Right ventricle myocardium inferior (tissue), 1 donor: Measurements from ENCODE around the gene PPP2R1A. TPM values are rescaled to one million over a fixed set of nuclear protein-coding genes. Genes with fewer than 3 reads are reported as not detected.
"Not testable (repeated sequence)": the region's sequence is repeated elsewhere in the genome, so short reads cannot be mapped to it uniquely, and the experiment has no call there.

Source experiments
- ATAC-seq: fragments of 200-7000 bp; cut with Tn5 transposase; one replicate; pipeline ENCODE4 v1.9.1; 2020; ENCODE audit warnings: mild to moderate bottlenecking, moderate library complexity
- DNase-seq: peaks from one replicate; pipeline ENCODE4 v3.0.0; 2021; ENCODE audit errors: missing footprints
- intact Hi-C: fragments of 100-400 bp; cut with DNase I; formaldehyde crosslinking; loops from one replicate; pipeline ENCODE4 v1.11.0; 2022
- total RNA-seq: library from RNA; stranded (reverse); fragmentation: NEBNext Ultra II Directional; extraction: Animal tissue kit (Norgen Biotek cat#: 25700); gene quantifications from one replicate; pipeline ENCODE4 v1.2.1, GENCODE V29; 2021
- donor health status: DM: no; HTN: yes; CAD: no; lungs with severe emphysema.

PPP2R1A gene
- total RNA-seq, 1 donor from 2014 or later = 338 TPM

DNA sequence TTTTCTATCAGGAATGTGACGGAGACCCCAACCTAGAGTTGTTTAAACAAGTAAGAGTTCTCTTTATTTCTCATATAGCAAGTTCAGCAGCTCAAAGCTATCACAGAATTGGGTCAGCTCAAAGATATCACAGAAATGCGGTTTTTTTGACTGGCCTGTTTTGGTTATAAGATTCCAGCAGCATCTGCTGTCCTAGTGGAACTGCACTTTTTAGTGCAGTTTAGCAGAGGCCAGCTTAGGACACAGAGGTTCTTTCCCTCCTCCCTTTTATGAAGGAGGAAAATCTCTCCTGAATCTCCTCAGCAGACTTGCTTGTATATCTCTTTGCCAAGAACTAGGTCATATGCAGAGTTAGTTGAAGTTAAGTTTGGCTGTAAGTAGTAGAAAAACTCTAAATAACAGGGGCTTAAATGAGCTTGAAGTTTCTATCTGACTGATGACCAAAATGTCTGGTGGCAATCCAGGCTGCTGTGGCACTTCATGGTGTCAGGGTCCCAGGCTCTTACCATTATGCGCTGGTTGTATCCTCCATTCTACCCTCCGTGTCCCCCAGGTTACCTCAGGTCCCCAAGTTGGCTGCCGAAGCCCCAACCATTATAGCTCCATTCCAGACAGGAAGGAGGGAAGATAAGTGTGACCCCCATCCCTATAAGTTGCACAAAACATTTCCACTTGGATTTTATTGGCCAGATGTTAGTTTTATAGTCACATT is 6.6 kb downstream of the PPP2R1A start:
- intact Hi-C loops = no loop called here
- ATAC-seq (no peak), DNase-seq (no peak)

DNA sequence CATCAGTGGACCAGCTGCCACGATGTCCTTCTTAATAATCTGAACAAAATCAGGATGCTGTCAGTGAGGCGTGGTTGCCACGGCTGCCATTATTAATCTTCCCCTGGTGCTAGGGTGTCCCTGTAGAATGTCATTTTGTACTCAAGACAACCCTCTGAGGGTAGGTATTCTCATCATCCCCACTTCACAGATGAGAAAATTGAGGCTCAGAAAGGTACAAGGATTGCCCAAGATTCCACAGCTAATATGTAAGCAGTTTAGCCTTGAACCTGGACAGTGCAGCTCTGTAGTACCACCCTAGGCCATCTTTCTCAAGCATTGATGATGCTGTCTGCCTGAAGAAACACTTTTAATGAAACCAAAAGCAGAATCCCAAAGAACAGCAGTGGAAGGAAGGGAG is 8.1 kb downstream of the PPP2R1A start:
- intact Hi-C loops = no loop called here
- ATAC-seq = no peak

DNA sequence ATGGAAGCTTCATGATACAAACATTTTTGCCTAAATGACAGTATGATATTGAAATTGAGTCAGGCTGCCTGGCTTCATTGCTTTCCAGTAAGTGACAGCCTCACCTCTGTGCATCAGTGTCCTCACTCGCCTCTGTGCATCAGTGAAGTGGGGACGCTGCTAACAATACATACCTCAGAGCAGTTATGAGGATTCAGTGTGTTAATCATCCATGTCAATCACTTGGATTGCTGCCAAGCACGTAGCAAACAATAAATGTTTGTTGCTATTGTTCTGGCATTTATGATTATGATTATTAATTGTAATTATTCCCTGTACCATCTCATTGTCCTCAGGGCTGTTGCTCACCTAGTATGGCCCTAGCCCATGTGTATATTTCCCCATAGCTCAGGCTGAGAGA is 8.8 kb downstream of the PPP2R1A start:
- no peak for DNase-seq
- no peak for ATAC-seq
- intact Hi-C loops = no loop called here

More for the DNA sequence above, 8.1 kb downstream of the PPP2R1A start:
- no peak for DNase-seq

DNA sequence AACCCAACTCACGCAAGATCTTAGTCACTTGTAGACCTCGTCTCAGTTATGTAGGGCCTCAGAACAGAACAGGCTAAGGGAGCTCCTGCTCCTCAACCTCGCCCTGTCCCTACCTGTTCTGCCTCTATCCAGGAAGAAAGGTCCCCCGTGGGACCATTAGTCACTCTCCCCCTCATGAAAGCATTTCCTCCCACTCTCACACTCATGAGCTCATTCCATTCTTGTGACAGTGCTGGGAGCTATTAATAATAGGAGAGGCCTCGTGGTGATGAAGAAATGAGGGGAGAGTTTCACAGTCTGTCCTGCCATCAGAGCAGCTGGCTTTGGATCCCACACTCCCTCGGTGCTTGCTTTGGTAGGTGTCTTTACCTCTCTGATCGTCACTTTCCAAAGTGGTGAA is 10.2 kb downstream of the PPP2R1A start:
- ATAC-seq = peak; percentile 86
- intact Hi-C loops = no loop called here
- no peak for DNase-seq

DNA sequence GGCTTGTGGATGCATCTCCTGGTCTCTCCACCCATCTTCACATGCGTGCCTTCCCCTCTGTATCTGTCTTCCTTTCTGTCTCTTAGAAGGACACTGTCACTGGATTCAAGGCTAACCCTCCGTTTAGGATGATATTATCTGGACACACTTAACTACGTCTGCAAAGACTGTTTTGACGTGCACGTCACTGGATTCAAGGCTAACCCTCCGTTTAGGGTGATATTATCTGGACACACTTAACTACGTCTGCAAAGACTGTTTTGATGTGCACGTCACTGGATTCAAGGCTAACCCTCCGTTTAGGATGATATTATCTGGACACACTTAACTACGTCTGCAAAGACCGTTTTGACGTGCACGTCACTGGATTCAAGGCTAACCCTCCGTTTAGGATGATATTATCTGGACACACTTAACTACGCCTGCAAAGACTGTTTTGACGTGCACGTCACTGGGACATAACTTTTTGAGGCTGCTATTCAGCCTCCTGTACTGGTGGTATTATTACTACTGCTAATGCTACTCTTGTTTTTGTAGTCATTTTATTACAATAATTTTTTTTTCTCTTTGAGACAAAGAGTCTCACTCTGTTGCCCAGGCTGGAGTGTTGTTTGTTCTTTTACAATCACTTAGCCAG is 11.0 kb downstream of the PPP2R1A start:
- DNase-seq, intact Hi-C loops, ATAC-seq: not testable (repeated sequence)

DNA sequence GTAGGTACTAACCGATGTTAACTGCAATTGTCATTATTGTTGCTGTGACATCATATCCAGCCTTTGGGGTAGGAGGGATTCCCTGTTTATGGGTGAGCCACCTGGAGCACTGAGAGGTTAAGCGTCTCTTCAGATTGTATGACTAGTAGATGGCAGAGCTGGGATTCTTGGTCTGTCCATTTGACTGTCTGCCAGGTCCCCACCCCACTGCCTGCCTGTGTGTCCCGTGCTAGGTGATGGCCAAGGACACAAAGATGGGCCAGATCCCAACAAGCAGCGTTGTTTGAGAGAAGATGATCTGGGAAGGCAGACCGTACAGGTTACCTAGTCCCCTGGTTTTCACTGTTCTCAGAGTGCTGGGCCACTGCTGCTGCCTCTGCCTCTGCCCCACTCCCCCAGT is 16.6 kb downstream of the PPP2R1A start:
- intact Hi-C loops = no loop called here
- no peak for DNase-seq
- ATAC-seq = peak; percentile 47

DNA sequence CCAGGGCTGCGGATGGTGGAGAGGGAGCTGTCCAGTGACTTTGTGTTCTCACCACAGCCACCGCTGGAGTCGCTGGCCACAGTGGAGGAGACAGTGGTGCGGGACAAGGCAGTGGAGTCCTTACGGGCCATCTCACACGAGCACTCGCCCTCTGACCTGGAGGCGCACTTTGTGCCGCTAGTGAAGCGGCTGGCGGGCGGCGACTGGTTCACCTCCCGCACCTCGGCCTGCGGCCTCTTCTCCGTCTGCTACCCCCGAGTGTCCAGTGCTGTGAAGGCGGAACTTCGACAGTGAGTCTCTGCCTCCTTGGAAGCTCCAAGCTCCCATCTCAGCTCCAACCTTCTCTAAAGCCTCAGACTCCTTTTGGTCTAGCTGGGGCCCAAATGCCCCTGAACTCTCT is 21.4 kb downstream of the PPP2R1A start:
- DNase-seq = no peak
- intact Hi-C loops = no loop called here
- no peak for ATAC-seq

DNA sequence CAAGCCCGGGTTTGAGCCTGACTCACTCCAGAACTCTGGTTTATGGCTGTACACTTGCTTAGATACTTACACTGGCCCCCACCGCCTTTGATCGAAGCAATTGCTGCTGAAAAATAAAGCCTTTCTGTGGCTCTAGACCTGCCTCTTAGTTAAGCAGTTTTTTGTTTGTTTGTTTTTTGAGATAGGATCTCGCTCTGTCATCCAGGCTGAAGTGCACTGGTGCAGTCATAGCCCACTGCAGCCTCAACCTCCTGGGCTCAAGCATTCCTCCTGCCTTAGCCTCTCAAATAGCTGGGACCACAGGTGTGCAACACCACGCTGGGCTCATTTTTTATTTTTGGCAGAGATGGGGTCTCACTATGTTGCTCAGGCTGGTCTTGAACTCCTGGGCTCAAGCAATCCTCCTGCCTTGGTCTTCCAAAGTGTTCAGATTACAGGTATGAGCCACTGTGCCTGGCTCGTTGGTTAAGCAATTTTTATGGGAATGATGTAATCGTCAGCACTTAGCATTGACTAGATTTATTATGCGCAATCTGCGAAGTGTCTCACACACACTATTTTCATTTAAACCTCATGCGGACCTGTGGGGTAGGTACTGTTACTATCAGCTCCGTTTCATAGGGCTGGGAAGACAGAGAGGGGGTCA is 22.2 kb downstream of the PPP2R1A start:
- intact Hi-C loops = no loop called here
- no peak for DNase-seq
- no peak for ATAC-seq

DNA sequence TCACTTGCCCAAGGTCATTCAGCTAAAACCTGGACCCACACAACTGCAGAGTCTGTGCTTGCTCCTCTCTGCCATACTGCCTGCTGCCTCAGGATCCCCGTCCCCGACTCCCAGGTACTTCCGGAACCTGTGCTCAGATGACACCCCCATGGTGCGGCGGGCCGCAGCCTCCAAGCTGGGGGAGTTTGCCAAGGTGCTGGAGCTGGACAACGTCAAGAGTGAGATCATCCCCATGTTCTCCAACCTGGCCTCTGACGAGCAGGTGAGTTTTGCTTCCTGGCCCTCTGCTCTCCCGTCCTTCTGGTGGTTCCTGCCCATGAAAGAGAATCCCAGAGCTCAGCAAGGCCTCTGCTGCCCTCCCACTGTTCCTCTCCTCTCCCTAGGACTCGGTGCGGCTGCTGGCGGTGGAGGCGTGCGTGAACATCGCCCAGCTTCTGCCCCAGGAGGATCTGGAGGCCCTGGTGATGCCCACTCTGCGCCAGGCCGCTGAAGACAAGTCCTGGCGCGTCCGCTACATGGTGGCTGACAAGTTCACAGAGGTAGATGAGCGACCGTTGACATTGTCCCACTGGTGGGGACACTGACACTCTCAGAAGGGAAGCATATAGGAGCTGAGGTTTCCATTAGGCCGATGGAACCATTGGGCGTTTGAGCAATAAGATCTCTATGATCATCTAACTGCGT is 22.9 kb downstream of the PPP2R1A start:
- no peak for ATAC-seq
- peak; percentile 53 for DNase-seq
- intact Hi-C loops = no loop called here

DNA sequence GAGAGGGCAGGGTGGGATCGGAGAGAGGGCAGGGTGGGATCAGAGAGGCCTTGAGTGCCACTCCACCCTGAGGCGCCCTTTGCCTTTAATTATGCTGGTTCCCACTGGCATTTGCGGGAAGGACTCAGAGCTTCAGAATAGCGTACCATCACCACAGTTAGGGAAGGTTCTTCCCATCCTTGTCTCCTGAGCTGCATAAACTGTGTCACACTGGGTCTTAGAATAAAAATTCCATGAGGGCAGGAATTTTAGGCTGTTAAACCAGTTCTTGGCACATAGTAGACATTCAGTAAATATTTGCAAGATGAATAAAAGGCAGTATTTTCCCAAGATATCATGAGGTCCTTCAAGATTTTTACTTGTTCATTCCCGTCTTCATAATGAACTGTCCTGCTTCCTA is 24.4 kb downstream of the PPP2R1A start:
- no peak for ATAC-seq
- intact Hi-C loops = no loop called here
- no peak for DNase-seq

DNA sequence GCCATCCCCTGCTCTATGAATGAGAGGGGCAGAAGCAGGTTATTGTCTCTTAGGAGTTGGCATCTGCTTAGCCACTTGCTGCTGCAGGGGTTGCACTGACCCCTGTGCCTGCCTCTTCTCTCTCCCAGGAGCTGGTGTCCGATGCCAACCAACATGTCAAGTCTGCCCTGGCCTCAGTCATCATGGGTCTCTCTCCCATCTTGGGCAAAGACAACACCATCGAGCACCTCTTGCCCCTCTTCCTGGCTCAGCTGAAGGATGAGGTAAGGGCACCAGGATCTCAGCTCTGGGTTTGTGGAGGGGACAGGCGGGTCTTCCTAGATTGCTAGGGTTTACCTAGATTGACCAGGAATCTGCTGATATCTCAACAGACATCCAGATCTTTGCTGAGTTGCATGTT is 26.5 kb downstream of the PPP2R1A start:
- intact Hi-C loops = no loop called here
- DNase-seq (no peak), ATAC-seq (no peak)

DNA sequence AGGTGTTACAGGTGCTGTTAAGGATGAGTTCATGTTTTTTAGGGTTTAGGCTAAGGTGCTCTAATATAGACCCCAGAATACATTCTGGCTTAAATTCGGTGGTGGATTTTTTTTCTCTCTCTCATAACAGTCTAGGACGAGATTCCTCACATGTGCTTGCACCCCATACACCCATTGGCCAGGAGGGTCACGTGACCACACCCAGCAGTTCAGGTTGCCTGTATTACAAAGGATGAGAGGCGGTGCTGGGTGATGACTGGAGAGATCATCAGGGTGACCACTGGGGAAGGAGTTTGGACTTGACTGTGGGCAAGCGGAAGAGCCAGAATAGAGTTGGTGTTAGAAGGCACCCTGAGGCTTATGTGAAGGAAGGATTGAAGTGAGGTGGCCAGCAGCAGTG is 27.7 kb downstream of the PPP2R1A start:
- intact Hi-C loops = no loop called here
- DNase-seq (no peak), ATAC-seq (no peak)

DNA sequence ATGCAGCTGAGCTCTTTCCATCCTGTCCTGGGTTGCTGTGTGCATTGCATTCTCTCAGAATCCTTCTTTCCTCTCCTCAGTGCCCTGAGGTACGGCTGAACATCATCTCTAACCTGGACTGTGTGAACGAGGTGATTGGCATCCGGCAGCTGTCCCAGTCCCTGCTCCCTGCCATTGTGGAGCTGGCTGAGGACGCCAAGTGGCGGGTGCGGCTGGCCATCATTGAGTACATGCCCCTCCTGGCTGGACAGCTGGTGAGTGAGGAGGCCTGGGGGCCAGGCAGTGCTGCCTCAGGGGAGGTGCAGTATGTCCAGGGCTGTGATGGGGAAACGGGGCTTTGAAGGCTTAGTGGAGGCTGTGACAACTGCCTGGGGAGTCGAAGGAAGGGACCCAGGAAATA is 29.8 kb downstream of the PPP2R1A start:
- ATAC-seq = no peak
- intact Hi-C loops = no loop called here

DNA sequence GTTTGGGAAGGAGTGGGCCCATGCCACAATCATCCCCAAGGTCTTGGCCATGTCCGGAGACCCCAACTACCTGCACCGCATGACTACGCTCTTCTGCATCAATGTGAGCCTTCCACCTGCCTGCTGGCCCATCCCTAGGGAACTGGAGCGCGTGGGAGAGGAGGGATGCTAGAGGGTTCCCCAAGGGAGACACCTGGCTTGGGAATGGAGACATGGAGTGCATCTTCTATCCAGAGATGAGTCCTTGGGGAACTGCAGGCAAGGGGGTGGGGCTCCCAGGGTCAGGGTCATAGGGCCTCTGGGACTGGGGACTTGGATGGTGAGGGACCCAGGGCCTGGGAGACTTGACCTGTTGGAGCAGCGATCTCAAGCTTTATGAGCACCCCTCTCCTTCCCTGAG is 31.2 kb downstream of the PPP2R1A start:
- DNase-seq (no peak), ATAC-seq (no peak)

More for the DNA sequence above, 29.8 kb downstream of the PPP2R1A start:
- DNase-seq = no peak

DNA sequence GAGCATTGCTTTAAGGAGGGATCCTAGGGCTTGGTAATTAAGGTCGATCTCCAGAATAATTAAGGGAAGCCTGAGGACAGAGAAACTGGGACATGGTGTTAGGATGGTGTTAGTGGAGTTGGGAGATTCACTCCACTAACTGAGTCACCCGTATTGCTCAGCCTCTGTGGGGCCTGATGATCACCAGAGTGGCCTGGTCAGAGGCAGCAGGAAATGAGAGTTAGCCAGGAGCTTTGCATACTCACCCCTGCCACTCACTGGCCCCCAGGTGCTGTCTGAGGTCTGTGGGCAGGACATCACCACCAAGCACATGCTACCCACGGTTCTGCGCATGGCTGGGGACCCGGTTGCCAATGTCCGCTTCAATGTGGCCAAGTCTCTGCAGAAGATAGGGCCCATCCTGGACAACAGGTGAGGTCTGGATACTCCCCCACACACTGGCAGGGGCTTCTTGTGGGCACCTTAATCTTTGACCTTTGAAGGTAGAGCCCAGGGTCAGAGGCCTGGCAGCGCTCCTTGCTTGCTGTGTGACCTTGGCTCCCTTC is 32.1 kb downstream of the PPP2R1A start:
- intact Hi-C loops = no loop called here
- ATAC-seq (no peak), DNase-seq (no peak)

More for the DNA sequence above, 31.2 kb downstream of the PPP2R1A start:
- intact Hi-C loops = no loop called here

DNA sequence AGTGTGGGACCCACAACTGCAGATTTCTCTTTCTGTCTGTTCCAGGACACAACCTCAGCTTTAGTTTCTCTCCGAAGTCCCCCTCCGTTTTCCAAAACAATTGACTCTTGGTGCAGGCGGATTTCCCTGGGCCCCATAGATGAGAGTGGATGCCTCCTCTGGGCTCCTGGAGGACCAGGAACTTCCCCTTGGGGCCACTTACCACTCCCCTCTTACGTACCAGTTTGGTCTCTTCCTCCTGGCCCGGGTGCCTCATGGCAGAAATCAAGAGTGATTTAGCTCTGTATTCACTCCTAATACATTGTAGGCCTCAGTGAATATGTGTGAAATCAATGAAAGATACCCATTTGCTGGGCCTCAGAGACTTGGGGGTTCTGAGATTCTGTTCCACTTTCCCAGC is 34.4 kb downstream of the PPP2R1A start:
- intact Hi-C loops = no loop called here
- DNase-seq = no peak
- no peak for ATAC-seq

DNA sequence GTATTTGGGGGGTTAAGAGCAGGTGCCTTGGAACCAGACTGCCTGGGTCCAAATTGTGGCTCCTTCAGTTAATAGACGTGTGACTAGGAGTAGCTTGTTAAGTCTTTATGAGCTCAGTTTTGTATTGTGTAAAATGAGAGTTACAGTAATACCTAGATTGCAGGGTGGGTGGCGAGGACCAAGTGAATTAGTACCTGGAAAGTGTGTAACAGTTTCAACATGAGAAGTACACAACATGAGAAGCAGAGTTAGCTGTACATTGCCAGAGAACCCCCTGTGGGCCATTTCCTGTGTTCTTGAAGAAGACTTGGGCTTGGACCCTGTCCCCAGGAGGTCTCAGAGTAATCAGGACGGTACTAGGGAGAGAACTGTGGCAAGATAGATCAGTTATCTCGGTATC is 36.8 kb downstream of the PPP2R1A start:
- ATAC-seq (no peak), DNase-seq (no peak)
- intact Hi-C loops = no loop called here

DNA sequence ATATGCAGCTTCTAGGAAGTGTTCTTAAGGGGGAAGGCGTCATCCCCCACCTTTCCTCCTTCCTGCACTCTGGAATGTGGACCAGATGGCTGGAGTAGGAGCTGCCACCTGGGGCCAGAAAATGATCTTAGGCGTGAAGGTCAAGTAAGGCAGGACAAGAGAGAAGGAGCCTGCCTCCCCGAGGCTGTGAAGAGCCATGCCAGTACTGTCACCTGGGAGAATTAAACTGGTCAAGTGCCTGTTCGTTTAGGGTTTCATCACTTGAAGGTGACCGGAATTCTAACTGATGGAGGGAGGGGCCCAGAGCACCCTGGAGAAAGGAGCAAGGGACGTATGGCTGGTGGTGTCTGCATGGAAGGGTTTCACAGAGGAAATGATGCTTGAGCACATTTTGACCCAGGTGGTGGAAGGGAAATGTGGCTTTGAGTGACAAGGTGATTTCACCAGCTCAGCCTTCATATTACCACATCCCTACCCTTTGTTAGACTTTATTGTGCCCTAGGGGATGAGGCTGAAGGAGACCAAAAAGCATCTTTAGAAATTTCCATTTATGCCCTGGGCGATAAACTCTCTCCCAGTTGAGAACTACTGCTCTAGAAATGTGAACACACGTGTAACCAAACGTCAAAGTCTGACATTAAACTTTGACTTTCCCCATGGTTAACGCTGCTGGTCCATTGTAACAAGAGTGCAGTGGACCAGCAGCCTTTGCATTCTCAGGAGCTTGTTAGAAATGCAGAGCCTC is 37.5 kb downstream of the PPP2R1A start:
- DNase-seq = no peak
- intact Hi-C loops = no loop called here
- no peak for ATAC-seq

DNA sequence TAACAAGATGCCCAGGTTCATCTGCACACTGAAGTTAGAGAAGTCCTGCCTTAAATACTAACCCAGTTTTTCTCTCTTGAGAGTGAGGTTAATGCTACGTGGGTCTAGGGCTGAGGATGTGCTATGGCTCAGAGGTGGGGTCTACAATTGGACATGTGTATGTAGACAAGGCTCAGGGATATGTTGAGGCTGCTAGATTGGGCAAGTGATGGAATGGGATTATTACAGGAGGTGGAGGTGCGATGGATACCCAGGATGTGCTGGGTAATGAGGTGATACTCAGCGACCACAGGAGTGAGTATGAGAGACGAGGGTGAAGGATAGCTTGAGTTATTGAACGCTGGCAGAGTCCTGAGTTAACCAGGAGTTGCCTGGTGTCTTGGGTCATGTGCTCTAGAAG is 38.1 kb downstream of the PPP2R1A start:
- intact Hi-C loops = no loop called here
- ATAC-seq (no peak), DNase-seq (no peak)
